ENCODE measurements around the gene ARHGEF19. TPM values are rescaled to one million over a fixed set of nuclear protein-coding genes. Genes with fewer than 3 reads are reported as not detected.

Gene ARHGEF19
- total RNA-seq, 4 donors from 2014 or later: 15.8 to 27.1 (median 20.6) TPM

- peaks cover 0 to 24% (median 8%) of the 10 kb centered on the region in 3 donors for H3K36me3 ChIP-seq
- H3K9me3 ChIP-seq: no peaks in the 10 kb centered on the region
- TF ChIP-seq CTCF (IDR thresholded peaks at IDR 0.05) (no peak), POLR2A (IDR thresholded peaks at IDR 0.05) (no peak)
- no peak for DNase-seq
- intact Hi-C loops (cut with DNase I): loop anchor here (5.0 kb wide), 1 partner anchor 35 kb away; no protein-coding TSS in a partner anchor
- H3K27ac ChIP-seq: peak overlapping the region; percentile 88 to 98 (median 92)
- 23 to 34% methylated on average over 5 to 12 of the region's 51 CpGs for WGBS, 2 donors
- no peaks in the 10 kb centered on the region for H3K27me3 ChIP-seq
- H3K4me3 ChIP-seq: peak overlapping the region; percentile 40 to 70 (median 52)
- H3K4me1 ChIP-seq: peaks cover 35 to 74% (median 43%) of the 10 kb centered on the region in 3 donors
These were observed 4.9 kb downstream of the ARHGEF19 start for GRCh38 chr1:16207318-16208269.

GRCh38 chr1:16206547-16207317 is 5.7 kb downstream of the ARHGEF19 start:
- H3K27me3 ChIP-seq: no peaks in the 10 kb centered on the region
- DNase-seq: peak; percentile 71
- intact Hi-C loops (cut with DNase I): loop anchor here (5.0 kb wide), 1 partner anchor 36 kb away; no protein-coding TSS in a partner anchor
- peak overlapping the region; percentile 88 to 98 (median 92) for H3K27ac ChIP-seq
- TF ChIP-seq CTCF (IDR thresholded peaks at IDR 0.05): no peak
- peak in 2 of 4 donors; percentile 36 to 75 for TF ChIP-seq POLR2A (IDR thresholded peaks at IDR 0.05)
- WGBS, 2 donors: 0 to 1% methylated on average over 9 to 19 of the region's 87 CpGs
- H3K4me3 ChIP-seq: peak overlapping the region; percentile 40 to 70 (median 52)
- no peaks in the 10 kb centered on the region for H3K9me3 ChIP-seq
- peaks cover 0 to 33% (median 8%) of the 10 kb centered on the region in 3 donors for H3K36me3 ChIP-seq
- peaks cover 32 to 66% (median 36%) of the 10 kb centered on the region in 3 donors for H3K4me1 ChIP-seq

- TF ChIP-seq CTCF (IDR thresholded peaks at IDR 0.05) (no peak), POLR2A (IDR thresholded peaks at IDR 0.05) (no peak)
- no peak for DNase-seq
- H3K27ac ChIP-seq: peak overlapping the region; percentile 88 to 98 (median 92)
- H3K27me3 ChIP-seq: no peaks in the 10 kb centered on the region
- peak overlapping the region; percentile 40 to 70 (median 52) for H3K4me3 ChIP-seq
- H3K36me3 ChIP-seq: peaks cover 0 to 40% (median 8%) of the 10 kb centered on the region in 3 donors
- H3K9me3 ChIP-seq: no peaks in the 10 kb centered on the region
- H3K4me1 ChIP-seq: peaks cover 29 to 59% (median 32%) of the 10 kb centered on the region in 3 donors
- intact Hi-C loops (cut with DNase I): loop anchor here (5.0 kb wide), 1 partner anchor 36 kb away; no protein-coding TSS in a partner anchor
- WGBS, 2 donors: 0 to 23% methylated on average over 7 to 10 of the region's 38 CpGs
These were observed 6.4 kb downstream of the ARHGEF19 start for GRCh38 chr1:16205891-16206546.

DNA sequence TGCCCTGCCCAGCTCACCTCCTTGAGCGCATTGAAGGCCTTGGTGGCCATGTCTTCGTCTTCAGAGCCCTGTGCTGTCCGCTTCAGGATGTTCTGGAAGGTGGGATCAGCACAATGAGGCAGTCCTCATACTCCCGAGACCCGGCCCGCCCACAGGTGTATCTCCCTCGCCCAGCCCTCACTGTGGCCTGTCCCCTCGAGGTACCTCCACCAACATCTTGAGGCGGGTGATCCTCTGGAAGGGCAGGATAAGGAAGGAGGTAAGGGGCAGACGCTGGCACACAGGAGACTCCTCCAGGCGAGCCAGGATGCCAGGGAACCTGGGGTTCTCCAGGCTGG is 7.1 kb downstream of the ARHGEF19 start:
- 96 to 100% methylated on average over 2 to 5 of the region's 11 CpGs for WGBS, 2 donors
- intact Hi-C loops (cut with DNase I): loop anchor here (5.0 kb wide), 1 partner anchor 37 kb away; no protein-coding TSS in a partner anchor
- H3K4me3 ChIP-seq: no peak overlapping the region
- no peak for TF ChIP-seq POLR2A (IDR thresholded peaks at IDR 0.05)
- TF ChIP-seq CTCF (IDR thresholded peaks at IDR 0.05): no peak
- H3K4me1 ChIP-seq: peaks cover 23 to 51% (median 32%) of the 10 kb centered on the region in 3 donors
- H3K27me3 ChIP-seq: no peaks in the 10 kb centered on the region
- peak overlapping the region; percentile 88 to 98 (median 92) for H3K27ac ChIP-seq
- peaks cover 0 to 47% (median 8%) of the 10 kb centered on the region in 3 donors for H3K36me3 ChIP-seq
- DNase-seq: no peak
- no peaks in the 10 kb centered on the region for H3K9me3 ChIP-seq
